ENCODE results near the gene PACSIN2.

DNA sequence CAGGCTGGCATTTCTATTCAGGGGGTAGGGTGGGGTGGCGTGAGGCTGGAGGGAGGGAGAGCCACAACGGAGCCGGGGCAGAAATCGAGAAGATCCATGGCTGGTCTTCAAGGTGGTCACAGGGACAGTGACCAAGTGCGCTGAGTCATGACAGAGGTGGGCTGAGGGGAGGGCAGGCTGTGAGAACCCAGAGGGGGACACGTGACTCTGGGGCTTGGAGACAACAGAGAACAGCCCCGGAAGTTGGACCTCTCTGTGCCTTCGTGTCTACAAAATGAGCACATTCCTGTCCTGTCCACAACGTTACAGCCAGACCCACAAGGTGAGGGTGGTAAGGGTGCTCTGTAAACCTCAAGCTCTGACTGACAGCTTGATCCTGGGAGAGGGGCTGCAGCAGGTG, 122.8 kb downstream of the PACSIN2 start:
- TF ChIP-seq, protein P1, sequence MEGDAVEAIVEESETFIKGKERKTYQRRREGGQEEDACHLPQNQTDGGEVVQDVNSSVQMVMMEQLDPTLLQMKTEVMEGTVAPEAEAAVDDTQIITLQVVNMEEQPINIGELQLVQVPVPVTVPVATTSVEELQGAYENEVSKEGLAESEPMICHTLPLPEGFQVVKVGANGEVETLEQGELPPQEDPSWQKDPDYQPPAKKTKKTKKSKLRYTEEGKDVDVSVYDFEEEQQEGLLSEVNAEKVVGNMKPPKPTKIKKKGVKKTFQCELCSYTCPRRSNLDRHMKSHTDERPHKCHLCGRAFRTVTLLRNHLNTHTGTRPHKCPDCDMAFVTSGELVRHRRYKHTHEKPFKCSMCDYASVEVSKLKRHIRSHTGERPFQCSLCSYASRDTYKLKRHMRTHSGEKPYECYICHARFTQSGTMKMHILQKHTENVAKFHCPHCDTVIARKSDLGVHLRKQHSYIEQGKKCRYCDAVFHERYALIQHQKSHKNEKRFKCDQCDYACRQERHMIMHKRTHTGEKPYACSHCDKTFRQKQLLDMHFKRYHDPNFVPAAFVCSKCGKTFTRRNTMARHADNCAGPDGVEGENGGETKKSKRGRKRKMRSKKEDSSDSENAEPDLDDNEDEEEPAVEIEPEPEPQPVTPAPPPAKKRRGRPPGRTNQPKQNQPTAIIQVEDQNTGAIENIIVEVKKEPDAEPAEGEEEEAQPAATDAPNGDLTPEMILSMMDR (IDR thresholded peaks at IDR 0.05; ENCODE audit: insufficient read depth, low read length) = no peak
- no peak for TF ChIP-seq GABPA (IDR thresholded peaks at IDR 0.05; ENCODE audit: low read depth)
- TF ChIP-seq, protein P2, sequence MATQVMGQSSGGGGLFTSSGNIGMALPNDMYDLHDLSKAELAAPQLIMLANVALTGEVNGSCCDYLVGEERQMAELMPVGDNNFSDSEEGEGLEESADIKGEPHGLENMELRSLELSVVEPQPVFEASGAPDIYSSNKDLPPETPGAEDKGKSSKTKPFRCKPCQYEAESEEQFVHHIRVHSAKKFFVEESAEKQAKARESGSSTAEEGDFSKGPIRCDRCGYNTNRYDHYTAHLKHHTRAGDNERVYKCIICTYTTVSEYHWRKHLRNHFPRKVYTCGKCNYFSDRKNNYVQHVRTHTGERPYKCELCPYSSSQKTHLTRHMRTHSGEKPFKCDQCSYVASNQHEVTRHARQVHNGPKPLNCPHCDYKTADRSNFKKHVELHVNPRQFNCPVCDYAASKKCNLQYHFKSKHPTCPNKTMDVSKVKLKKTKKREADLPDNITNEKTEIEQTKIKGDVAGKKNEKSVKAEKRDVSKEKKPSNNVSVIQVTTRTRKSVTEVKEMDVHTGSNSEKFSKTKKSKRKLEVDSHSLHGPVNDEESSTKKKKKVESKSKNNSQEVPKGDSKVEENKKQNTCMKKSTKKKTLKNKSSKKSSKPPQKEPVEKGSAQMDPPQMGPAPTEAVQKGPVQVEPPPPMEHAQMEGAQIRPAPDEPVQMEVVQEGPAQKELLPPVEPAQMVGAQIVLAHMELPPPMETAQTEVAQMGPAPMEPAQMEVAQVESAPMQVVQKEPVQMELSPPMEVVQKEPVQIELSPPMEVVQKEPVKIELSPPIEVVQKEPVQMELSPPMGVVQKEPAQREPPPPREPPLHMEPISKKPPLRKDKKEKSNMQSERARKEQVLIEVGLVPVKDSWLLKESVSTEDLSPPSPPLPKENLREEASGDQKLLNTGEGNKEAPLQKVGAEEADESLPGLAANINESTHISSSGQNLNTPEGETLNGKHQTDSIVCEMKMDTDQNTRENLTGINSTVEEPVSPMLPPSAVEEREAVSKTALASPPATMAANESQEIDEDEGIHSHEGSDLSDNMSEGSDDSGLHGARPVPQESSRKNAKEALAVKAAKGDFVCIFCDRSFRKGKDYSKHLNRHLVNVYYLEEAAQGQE (IDR thresholded peaks at IDR 0.05; ENCODE audit: insufficient replicate concordance, low read depth) = no peak
